Measurements from ENCODE around the gene PSRC1. TPM values are rescaled to one million over a fixed set of nuclear protein-coding genes. Genes with fewer than 3 reads are reported as not detected.
A peak's percentile ranks its signal among the peaks of the same experiment; 100 is the strongest.

PSRC1 gene
- total and polyA plus RNA-seq, 12 donors: 0.34 to 2.9 (median 0.73) TPM

DNA sequence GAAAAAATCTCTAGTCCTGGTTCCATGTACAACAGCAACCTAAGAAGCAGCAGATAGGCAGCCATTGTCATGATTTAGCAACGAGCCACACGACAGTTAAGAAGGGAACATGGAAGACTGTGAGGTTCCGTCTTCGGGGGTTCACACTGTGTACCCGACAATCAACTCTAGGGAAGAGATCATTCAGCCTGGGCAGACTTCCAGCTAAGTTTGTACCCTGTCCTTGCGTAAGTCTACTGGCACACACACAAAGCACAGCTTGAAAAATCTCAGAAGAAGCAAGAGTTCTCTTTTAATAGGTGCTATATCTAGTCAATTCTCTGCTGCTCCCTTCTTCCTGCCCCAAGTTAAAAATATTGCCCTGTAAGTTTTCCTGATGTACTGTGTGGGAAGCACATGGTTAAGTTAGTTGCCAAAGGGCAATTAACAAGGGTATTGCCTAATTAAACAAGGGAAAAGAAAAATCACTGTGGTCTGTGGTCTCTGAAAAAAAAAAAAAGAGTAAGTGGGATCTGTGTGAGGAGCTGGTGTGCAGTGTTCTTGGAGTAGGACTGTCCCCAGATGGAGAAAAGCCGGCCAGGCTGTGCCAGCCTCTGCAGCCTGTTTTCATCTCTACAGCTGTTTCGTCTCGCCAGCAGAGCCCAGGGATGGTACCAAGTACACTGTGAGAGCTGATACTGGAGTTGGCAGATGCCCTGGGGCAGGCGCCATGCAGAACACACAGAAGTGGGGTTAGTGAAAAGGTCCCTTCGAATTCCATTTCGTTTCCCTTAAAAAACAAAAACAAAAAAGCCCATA lies 30.2 kb upstream of the PSRC1 start:
- DNase-seq (no peak), ATAC-seq (peak in 5 of 8 donors; percentile 38 to 80 (median 56))
- Histone ChIP-seq H3K27me3 (no peaks in the 10 kb centered on the region), H3K4me1 (peaks cover 0 to 7% (median under 1%) of the 10 kb centered on the region in 9 donors), H3K27ac (no peak overlapping the region), H3K9me3 (no peaks in the 10 kb centered on the region), H3K36me3 (peaks cover 0 to 96% (median 43%) of the 10 kb centered on the region in 9 donors), H3K4me3 (no peak overlapping the region)
- 80 to 85% methylated on average over 12 of the region's 12 CpGs for WGBS, 2 donors
- TF ChIP-seq, protein P1, sequence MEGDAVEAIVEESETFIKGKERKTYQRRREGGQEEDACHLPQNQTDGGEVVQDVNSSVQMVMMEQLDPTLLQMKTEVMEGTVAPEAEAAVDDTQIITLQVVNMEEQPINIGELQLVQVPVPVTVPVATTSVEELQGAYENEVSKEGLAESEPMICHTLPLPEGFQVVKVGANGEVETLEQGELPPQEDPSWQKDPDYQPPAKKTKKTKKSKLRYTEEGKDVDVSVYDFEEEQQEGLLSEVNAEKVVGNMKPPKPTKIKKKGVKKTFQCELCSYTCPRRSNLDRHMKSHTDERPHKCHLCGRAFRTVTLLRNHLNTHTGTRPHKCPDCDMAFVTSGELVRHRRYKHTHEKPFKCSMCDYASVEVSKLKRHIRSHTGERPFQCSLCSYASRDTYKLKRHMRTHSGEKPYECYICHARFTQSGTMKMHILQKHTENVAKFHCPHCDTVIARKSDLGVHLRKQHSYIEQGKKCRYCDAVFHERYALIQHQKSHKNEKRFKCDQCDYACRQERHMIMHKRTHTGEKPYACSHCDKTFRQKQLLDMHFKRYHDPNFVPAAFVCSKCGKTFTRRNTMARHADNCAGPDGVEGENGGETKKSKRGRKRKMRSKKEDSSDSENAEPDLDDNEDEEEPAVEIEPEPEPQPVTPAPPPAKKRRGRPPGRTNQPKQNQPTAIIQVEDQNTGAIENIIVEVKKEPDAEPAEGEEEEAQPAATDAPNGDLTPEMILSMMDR (IDR thresholded peaks at IDR 0.05): no peak
- intact Hi-C loops (cut with DNase I): loop anchor here in 1 of 10 donors (5.0 kb wide), 1 partner anchor 39 kb away; no protein-coding TSS in a partner anchor

DNA sequence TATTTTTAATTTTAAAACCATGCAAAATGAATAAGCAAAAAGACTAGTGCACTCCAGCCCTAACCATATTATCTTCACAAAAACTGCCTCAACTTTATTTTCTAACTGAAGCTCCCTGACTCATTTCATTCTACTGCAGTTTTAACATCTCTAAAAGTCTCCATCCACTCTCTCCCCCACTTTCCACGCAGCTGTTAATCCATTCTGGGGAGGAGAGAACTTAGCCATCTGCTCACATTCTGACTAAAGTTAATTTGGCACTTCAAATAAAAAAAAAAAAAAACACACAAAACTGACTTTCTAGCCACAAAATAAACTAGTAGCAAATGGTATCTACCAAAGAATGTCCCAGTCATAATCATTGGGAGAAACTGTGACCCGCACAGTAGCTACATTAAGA lies 29.3 kb upstream of the PSRC1 start:
- no peak for DNase-seq
- peaks cover 2 to 17% (median 10%) of the 10 kb centered on the region in 9 donors for H3K4me1 ChIP-seq
- TF ChIP-seq, protein P1 (IDR thresholded peaks at IDR 0.05): no peak
- peaks cover 0 to 87% (median 37%) of the 10 kb centered on the region in 9 donors for H3K36me3 ChIP-seq
- H3K27me3 ChIP-seq: no peaks in the 10 kb centered on the region
- 77 to 91% methylated on average over 2 of the region's 2 CpGs for WGBS, 2 donors
- H3K4me3 ChIP-seq: no peak overlapping the region
- intact Hi-C loops (cut with DNase I): loop anchor here in 1 of 10 donors (5.0 kb wide), 1 partner anchor 40 kb away; no protein-coding TSS in a partner anchor
- H3K27ac ChIP-seq: no peak overlapping the region
- H3K9me3 ChIP-seq: no peaks in the 10 kb centered on the region
- no peak for ATAC-seq

DNA sequence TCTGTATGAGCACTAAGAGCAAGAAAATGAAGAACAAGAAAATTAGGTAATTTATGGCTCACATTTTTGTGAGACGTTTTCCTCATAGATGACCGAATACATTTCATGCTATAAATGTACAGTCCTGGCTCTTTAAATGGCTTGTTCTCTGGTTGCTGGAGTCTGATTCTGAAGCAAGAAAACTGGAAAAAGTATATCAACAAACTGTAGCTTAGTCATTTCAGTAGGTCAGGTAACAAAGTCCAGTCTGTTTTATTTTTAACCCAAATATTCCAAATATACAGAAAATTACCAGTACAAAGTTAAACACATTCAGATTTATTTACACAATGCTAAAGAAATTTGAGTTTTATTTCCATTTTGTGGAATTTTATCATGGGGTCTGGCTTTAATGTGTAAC lies 26.4 kb upstream of the PSRC1 start:
- Histone ChIP-seq H3K36me3 (peaks cover 0 to 58% (median 10%) of the 10 kb centered on the region in 9 donors), H3K4me1 (peaks cover 9 to 44% (median 33%) of the 10 kb centered on the region in 9 donors), H3K27me3 (no peaks in the 10 kb centered on the region), H3K4me3 (no peak overlapping the region), H3K27ac (no peak overlapping the region), H3K9me3 (no peaks in the 10 kb centered on the region)
- intact Hi-C loops (cut with DNase I): no loop called here
- TF ChIP-seq, protein P1 (IDR thresholded peaks at IDR 0.05): no peak
- ATAC-seq (no peak), DNase-seq (no peak)
- WGBS, 2 donors: 85 to 89% methylated on average over 2 of the region's 2 CpGs

DNA sequence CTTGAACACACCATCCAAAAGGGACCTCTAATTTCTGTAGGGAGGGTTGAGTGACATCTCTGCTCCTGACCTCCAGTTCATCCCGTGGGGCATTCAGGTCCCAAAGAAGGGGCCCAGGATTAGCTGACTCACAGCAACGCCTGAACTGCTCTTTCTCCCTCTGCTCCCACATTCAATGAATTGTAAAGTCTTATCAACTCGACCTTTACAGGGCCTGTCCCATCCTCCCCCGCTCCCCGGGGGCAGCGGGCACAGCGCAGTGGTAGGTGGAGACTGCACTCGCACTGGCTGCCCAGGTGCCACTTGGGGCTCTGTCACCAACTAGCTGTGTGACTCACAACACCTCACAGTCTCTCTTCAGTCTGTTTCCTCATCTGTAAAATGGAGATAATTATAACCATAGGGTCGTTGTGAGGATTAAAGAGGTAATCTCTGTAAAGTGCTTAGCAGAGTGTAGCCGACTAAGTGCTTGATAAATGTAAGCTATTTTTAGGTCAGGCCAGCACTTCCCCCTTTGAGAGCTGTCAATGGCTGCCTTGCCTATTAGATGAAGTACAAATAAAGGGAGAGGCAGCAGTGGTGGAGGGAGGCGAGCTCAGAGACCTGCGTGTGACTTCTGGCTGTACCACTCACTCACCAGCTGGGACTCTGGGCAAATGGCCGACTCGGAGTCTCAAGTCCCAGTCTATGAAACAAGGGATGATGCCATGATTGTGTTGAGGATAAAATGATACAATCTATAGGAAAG lies 24.5 kb upstream of the PSRC1 start:
- DNase-seq: peak; percentile 27 to 52
- no peaks in the 10 kb centered on the region for H3K27me3 ChIP-seq
- peak overlapping the region in 9 of 10 donors; percentile 4 to 72 (median 51) for H3K27ac ChIP-seq
- peak; percentile 57 to 96 (median 78) for ATAC-seq
- H3K9me3 ChIP-seq: no peaks in the 10 kb centered on the region
- H3K4me3 ChIP-seq: no peak overlapping the region
- intact Hi-C loops (cut with DNase I): loop anchor here in 1 of 10 donors (2.0 kb wide), 1 partner anchor 25 kb away; the partner anchor contains the start of gene PSRC1
- H3K4me1 ChIP-seq: peaks cover 9 to 54% (median 38%) of the 10 kb centered on the region in 9 donors
- TF ChIP-seq, protein P1 (IDR thresholded peaks at IDR 0.05): no peak
- H3K36me3 ChIP-seq: peaks cover 0 to 39% (median 6%) of the 10 kb centered on the region in 9 donors
- 24 to 34% methylated on average over 14 of the region's 14 CpGs for WGBS, 2 donors

Measured in heart right ventricle (tissue), 16 donors.